NCI-H510A (cell line): ENCODE measurements around the gene PIK3C2G.
"Not testable (repeated sequence)": the region's sequence is repeated elsewhere in the genome, so short reads cannot be mapped to it uniquely, and the experiment has no call there.

Experiments
- DNase-seq: peaks from one replicate; lab custom pipeline; 2025; lab: John Stamatoyannopoulos, UW

Gene PIK3C2G

DNA sequence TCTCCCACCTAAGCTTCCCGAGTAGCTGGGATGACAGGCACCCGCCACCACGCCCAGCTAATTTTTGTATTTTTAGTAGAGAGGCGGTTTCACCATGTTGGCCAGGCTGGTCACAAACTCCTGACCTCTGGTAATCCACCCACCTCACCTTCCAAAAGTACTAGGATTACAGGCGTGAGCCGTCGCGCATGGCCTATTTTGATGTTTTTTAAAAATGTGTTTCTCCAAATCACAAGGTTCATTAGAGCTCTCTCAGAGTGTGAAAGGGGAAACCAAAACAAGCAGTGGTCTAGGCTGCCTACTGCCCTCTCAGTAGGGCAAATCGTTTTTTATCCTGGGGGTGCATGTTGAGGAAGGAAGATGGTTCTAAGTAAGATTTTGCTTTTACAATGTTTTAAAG, 211.5 kb downstream of the PIK3C2G start:
- no peak for DNase-seq

DNA sequence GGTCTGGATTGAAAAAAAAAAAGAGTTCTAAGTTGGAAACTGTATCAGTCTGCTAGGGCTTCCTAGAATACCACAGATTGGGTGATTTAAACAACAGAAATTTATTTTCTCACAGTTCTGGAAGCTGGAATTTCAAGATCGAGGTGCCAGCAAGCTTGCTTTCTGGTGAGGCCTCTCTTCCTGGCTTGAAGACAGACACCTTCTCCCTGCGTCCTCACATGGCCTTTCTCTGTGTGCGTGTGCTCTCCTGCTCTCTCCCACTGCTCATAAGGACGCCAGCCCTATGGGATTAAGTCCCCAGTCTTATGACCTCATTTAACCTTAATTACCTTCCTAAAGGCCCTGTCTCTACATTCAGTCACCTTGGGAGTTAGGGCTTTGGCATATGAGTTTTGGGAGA, 215.5 kb downstream of the PIK3C2G start:
- DNase-seq, result no peak

DNA sequence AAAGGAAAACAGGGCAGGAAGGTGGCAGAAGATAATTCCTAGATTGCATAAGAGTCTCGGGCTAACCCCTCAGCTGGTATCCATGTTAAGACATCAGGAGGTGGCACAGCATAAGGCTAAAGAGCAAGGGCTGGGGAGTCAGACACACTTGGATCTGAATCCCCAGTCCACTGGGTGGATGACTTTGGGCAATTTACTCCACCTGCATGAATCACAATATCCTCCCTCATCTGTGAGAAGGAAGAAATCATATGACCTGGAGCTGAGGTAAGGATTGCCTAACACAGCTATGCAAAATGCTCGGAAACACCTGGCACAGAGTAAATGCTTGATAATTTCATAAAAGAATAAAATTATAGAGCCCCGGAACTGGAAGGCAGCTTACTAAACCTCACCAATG, 217.9 kb downstream of the PIK3C2G start:
- DNase-seq, result no peak

DNA sequence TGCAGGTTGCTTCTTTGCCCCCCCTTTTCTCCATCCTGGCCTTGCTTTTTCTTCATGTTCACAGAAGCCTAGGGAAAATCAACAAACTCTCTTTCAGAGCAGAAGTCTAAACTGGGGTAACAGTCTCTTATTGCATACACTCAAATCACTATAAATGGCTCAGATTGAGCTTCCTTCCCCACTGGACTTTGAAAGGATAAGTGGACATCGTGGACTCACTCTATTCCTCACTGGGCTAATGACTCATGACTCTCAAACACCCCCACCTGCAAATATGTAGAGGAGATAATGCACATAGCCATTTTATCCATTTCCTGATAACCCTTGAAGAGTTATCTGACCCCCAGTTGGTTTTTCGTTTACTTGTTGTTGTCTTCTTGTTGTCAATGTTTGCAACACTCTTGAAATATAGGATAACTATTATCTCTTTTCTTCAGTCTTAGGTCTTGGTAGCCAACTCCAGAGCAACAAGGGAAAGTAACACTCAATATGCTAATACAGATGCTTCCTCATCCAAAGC, 221.3 kb downstream of the PIK3C2G start:
- no peak for DNase-seq

DNA sequence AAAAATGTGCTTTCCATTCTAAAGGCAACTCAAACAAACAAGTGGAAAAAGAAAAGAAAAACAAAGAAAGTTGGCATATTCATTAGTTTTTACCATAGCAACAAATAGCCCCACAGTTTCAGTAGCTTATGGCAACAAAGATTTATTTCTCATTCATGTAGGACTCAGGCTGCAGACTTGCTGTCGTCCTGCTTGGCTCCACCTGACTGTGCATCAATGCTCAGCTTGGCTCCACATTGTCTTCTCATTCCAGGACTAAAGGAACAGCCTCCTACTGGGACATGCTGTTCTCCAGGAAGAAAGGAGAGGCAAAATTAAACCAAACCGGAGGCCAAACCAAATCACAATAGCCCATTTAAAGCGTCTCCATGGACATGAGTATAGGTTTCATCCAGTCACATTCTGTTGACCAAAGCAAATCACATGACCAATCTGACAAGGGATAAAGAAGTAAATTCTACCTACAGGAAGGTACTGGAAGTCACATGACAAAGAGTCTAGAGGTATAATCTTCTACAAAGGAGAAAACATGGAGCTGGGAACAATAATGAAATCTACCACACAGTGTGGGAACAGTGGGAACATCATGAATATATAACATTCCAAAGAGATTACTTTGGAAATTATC, 222.5 kb downstream of the PIK3C2G start:
- DNase-seq, result no peak

DNA sequence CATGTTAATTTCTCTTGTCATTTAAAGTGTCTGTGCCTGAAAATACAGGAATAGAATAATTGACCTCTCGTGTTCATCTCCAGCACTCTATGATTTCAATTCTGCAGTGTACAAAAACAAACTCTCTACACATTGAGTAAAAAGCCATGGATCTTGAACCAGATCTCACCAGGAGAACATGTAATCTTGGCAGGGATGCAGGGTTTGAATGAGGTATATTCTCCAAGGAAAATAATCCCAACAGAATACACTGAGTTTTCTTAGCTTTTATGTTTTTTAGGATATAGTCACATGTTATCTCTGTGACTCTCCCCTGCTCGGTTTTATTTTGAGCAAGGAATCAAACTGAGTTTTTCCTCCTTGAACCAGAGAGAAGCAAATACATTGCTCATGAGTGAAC, 224.7 kb downstream of the PIK3C2G start:
- DNase-seq, result no peak

DNA sequence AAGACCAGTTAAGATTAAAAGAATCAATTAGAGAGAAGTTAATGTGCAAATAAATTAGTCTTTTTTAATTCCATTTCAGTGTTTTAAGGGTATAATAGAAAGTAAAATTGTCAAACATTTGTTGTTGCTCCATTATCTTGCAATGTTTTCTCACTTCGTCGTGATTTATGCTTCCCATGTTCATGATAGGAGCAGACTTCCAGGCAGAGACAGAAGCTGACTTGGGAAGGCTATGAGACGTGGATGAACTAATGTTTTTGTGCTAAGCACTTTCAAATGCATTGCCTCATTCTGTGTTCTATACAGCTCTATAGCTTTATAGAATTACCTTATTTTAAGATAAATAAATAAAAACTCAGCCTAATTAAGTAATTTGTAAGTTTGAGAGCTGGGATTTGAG, 226.2 kb downstream of the PIK3C2G start:
- DNase-seq, result no peak

DNA sequence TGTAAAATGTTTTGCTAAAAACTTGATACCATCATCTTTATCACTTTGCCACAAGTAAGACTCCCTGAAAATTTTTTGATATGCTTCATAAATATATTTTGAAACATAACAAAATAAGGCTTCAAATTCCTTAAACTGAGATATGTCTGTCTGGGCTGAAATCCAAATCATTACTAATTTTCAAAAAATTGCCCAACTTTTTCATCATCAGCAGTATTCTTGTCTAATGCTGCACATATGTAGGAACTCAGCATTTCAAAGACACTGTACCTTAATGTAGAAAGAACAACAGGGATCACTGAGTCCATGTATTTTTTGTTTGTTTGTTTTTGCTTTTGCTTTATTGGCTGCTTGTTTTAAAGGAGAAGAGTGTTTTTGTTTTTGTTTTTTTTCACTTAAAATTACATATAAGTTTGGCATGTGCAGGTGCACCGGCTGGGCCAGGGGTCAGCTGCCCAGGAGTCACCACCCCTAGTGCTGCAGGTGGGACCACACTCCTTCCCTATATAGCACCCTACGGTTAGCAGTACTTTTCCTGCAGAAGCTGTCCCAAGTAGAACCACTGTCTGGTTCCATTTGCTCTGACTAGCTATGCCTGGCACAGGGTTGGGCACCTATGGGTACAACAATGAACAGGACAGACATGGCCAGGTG, 231.2 kb downstream of the PIK3C2G start:
- no peak for DNase-seq

DNA sequence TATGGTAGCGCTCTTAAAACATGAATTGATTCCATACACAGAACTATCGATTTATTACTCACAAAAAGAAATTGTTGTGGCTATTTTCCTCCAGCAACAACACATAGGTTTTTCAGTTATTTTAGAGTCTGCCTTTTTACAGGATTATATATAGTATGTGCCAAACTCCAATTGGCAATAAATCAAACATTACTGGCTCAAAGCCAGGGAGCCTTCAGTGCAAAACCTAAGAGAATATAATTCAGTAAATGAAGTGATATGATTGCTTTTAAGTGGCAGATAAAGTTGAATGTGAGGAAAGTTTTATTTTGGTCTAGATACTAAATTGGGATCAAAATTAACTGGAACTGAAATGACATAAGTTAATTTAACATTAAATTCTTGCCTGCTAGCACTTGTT, 234.8 kb downstream of the PIK3C2G start:
- DNase-seq, result no peak

DNA sequence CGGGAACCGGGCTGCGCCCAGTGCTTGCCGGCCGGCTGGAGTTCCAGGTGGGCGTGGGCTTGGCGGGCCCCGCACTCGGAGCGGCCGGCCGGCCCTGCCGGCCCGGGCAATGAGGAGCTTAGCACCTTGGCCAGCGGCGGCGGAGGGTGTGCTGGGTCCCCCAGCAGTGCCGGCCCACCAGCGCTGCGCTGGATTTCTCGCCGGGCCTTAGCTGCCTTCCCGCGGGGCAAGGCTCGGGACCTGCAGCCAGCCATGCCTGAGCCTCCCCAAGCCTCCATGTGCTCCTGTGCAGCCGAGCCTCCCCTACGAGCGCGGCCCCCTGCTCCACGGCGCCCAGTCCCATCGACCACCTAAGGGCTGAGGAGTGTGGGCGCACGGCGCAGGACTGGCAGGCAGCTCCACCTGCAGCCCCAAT, 238.8 kb downstream of the PIK3C2G start:
- DNase-seq, result not testable (repeated sequence)

DNA sequence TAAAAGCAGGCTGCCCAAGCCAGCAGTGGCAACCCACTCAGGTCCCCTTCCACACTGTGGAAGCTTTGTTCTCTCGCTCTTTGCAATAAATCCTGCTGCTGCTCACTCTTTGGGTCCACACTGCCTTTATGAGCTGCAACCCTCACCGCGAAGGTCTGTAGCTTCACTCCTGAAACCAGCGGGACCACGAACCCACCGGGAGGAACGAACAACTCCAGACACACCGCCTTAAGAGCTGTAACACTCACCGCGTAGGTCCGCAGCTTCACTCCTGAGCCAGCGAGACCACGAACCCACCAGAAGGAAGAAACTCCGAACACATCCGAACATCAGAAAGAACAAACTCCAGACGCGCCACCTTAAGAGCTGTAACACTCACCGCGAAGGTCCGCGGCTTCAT, 239.4 kb downstream of the PIK3C2G start:
- not testable (repeated sequence) for DNase-seq

DNA sequence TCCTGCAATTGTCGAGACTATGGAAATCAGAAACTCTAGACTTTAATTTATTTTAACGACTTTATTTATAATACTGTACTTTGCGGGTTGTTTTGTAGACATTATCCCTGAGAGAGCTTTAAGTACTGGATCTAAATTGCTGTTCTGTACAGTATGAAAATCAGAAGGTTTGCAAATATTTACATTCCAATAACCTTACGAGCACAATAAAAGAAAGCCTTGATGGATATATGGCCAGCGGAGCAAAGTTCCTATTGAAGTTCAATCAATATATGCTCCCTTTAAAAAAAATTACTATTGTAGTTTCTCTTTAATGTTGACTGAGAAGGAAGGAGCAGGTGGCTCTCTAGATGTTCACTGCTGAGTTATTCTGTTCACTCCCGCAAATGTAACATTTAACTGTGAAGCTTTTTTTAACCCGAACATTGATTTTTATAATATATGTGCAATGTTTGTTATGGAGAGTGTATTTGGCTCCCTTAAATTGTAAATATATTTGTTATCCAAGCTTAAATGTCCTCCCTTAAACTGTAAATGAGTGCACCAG, 241.2 kb downstream of the PIK3C2G start:
- peak; percentile 1 for DNase-seq

DNA sequence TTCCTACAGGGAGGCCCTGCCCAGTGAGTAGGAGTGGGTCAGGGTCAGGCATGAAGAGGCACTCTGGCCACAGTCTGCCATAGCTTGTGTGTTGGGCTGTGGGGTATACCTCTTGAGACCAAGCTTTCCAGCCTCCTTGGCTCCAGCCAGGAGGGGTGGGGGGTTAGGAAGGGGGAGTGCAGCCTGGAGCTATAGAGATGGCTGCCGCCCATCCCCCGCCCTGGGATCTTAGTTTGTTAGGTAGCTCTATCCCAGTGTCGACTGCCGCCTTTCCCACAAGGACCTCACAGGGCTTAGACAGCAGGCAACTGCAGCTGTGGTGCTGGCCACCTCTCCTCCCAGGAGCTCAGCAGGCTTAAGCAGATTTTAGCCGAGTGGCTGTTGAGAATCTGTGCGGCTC, 260.1 kb downstream of the PIK3C2G start:
- no peak for DNase-seq

DNA sequence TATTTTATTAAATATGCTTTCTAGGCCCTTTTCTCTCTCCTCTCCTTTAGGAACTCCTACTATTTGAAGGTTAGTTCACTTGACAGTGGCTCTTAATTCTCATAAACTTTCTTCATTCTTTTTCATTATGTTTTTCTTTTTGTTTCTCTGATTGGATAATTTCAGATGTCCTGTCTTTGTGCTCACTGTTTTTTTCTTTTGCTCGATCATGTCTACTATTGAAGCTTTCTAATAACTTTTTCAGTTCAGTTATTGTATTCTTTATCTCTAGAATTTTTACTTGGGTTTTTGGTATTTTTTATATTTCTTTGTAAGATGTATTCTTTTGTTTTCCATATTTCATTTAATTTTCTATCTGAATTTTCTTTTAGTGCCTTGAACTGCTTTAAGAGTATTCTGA, 261.5 kb downstream of the PIK3C2G start:
- DNase-seq, result no peak

DNA sequence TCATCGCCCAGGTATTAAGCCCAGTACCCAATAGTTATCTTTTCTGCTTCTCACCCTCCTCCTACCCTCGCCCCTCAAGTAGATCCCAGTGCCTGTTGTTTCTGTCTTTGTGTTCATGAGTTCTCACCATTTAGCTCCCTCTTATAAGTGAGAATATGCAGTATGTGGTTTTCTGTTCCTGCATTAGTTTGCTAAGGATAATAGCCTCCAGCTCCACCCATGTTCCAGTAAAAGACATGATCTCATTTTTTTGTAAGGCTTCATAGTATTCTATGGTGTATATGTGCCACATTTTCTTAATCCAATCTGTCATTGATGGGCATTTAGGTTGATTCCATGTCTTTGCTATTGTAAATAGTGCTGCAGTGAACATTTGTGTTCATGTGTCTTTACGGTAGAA, 281.2 kb downstream of the PIK3C2G start:
- not testable (repeated sequence) for DNase-seq

DNA sequence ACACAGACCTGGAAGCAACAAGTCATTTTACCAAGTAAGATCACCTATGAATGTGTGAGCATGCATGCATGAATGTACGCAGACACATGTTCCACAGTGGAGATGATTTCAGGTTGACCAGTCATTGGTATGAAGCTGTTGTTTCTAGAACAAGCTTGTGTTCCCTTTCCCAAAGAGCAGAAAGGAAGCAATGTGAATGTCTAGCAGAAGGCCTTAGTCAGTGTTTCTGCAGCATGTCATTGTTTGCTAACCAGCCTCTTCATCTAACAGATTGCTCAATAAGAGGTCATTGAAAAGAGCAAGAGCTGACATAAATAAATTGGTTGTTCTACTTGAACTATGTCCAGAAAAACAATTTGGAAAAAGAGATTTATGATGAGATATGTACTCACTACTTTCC, 285.1 kb downstream of the PIK3C2G start:
- DNase-seq, result peak; percentile 52

DNA sequence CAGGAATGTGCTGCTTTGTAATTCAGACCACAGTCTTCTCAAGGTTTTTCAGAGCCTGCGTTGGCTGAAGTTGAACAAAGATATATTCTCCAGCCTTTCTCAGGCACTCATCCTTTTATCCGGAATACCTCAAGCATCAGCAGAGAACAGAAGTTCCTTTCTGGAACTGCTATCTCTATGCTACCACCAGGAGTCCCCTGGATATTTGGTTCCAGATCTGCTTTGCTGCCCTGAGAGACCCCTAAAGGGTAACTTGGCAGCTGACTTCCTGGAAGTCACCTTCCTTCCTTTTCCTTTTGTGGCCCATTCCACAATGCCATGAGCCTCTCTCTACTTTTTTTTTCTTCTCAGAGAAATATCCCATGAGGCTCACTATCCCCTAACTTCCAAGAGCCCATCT, 288.3 kb downstream of the PIK3C2G start:
- no peak for DNase-seq

DNA sequence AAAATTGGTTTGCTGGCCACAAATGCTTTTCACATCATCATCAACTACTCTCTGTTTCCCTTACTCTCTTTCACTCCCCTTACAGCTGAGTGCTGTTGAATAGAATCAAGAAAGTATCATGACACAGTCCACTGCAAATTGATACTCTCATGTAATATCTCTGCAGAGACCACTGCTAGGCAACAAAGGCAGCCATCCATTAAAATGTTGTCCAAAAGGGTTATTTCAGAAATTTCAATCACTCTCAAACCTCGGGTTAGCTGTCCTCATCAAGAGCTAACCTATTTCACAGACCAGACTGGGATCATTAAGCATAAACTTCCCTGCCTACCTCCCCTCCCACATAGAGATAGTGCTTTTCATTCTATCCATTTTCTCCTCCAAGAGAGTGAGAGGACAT, 289.8 kb downstream of the PIK3C2G start:
- DNase-seq, result no peak

DNA sequence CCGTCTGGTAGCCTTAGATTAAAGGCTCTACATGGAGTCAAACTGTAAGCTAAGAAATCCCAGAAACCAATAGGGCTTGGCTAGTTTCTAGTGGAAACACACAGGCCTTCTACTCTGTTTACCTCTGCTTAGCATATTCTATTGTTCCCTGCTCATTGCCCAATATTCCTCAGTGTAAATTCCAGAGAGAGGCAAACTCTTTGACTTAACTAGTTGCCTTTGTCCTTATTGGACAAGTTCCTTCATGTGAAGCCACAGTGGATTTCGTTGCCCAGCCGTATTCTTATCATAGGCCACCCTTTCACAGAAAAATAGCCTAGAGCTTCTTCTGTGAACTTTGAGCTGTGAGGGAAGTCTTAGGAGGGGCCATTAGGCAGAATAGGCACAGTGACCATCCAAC, 290.4 kb downstream of the PIK3C2G start:
- no peak for DNase-seq

DNA sequence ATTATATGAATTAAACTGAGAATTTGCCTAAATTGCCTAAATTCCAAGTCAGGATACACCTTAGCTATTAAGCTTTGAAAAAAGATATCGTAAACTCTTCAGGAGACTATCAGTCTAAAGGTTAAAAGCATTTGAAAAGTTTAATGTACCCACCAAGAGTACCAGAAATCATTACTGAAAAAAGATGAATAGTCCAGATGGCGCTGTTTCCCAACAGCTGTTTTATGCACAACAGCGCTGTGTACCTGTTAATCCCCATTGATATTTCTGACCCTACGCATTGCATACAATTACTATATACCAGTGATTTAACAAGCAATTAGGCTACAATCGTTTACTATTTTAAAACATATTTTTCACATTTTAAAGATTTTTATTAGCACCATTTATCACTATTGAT, 291.5 kb downstream of the PIK3C2G start:
- no peak for DNase-seq

DNA sequence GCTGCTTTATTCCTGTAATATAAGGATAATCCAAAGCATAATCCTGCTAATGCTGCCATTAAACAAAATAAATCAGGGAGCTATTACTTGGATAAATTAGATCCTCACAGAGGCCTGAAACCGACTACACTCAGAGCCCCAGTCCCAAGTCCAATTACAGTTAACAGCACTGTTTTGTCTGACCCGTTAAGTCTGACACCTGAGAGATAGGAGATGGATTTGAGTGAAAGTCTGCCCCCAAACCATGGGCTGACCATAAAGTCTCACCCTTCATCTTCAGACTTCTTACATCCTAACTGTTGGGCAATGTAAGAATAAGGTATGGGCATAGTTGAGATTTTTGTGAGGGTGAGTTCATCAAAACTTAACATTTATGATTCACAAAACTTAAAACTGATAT, 294.8 kb downstream of the PIK3C2G start:
- DNase-seq, result no peak

DNA sequence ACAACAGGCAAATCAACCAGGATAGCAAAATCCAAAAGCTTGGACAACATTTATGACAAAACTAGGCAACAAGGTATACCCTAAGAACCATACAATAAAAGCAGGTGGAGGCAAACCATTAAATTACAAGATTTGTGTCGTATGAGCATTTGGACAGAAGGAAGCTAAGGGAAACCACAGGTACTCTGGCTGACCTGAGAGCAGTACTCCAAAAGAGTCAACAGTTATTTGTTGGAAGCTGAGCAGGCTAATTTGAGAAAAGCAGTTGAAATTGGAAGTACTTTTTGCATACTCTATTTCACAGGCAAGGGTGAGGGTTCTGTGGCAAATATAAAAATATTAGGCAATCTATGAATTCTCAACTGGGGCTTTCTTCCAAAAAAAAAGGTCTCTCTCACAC, 297.9 kb downstream of the PIK3C2G start:
- no peak for DNase-seq

DNA sequence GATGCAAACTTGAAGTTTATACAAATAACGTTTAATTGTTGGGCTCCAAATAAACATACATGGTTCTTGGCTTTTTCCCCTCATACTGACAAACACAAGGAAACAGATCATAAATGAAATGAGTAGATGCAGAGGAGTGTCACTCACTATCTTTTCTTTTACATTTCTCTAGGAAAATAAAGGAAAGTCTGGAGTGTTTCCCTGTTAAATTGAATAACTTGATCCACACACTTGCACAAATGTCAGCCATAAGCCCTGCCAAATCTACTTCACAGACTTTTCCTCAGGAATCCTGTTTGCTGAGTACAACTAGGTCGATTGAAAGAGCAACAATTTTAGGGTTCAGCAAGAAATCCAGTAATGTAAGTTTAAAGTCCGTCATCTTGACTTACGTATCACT, 301.2 kb downstream of the PIK3C2G start:
- DNase-seq, result no peak

DNA sequence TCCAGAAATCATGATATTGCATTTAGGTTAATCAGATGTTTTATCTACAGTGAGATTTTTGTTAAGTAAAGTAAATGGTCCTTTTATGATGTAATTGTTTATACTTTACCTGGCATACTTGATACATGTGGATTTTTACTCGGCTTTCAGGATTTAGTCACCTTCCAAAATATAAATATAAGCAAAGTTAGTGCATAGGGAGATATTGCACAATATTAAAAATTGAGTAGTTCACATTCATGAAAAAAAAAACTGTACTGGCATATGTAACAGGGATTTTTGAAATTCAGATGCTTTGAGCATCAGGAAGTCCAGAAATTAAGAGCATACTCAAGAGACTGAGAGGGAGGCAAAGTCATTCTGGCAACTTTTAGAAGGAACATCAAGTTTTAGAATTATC, 303.0 kb downstream of the PIK3C2G start:
- no peak for DNase-seq
